AG09309 (cell line): ENCODE data around the gene DGCR6L.

Source experiments
- DNase-seq: peaks from one replicate; pipeline ENCODE4 v3.0.0-alpha.2; 2010; ENCODE audit warnings: low read depth
- H3K4me3 ChIP-seq: 2 replicates; pipeline ENCODE4 v1.5.1; 2011; ENCODE audit warnings: mild to moderate bottlenecking, low read depth, low read length, moderate library complexity; ENCODE audit not compliant: control insufficient read depth
- TF ChIP-seq, protein P1 (sequence below): IDR thresholded peaks from 2 replicates; pipeline ENCODE4 v1.5.1; 2011; ENCODE audit warnings: mild to moderate bottlenecking, low read depth, low read length, inconsistent platforms; ENCODE audit not compliant: insufficient read depth, control insufficient read depth; ENCODE audit errors: missing control alignments

Gene DGCR6L

DNA sequence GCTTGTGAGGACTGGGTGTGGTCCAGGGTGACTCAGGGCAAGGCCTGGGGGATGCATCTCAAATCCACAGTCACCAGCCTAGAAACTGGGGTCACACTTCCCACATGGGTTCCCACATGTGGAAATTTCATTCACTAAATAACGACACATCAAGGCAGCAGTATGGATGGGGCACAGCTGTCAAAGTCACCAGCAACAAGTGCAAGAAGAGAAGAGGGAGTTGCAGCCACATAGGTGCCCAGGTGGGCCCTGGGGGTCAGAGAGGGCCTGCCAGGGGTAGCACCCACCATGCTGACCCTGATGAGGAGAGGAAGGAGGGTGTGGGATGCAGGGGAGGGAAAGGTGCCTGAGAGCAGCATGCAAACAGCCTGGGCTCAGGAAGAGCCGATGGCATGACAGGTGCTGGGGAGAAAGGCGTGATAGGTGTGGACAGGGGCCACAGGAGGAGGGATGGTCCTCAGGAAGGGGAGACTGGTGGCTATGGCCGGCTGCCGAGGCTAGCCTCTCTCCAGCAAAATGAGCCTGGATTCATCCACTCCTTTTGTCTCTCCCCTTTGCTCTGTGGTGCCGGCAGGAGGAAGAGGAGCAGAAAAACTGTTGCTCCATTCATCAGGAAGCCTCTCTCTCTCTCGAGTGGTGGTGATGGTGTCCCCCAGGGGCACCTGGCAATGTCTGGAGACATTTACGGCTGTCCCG, 22.3 kb downstream of the DGCR6L start:
- H3K4me3 ChIP-seq, result no peak overlapping the region
- no peak for DNase-seq
- TF ChIP-seq, protein P1, sequence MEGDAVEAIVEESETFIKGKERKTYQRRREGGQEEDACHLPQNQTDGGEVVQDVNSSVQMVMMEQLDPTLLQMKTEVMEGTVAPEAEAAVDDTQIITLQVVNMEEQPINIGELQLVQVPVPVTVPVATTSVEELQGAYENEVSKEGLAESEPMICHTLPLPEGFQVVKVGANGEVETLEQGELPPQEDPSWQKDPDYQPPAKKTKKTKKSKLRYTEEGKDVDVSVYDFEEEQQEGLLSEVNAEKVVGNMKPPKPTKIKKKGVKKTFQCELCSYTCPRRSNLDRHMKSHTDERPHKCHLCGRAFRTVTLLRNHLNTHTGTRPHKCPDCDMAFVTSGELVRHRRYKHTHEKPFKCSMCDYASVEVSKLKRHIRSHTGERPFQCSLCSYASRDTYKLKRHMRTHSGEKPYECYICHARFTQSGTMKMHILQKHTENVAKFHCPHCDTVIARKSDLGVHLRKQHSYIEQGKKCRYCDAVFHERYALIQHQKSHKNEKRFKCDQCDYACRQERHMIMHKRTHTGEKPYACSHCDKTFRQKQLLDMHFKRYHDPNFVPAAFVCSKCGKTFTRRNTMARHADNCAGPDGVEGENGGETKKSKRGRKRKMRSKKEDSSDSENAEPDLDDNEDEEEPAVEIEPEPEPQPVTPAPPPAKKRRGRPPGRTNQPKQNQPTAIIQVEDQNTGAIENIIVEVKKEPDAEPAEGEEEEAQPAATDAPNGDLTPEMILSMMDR, result no peak

DNA sequence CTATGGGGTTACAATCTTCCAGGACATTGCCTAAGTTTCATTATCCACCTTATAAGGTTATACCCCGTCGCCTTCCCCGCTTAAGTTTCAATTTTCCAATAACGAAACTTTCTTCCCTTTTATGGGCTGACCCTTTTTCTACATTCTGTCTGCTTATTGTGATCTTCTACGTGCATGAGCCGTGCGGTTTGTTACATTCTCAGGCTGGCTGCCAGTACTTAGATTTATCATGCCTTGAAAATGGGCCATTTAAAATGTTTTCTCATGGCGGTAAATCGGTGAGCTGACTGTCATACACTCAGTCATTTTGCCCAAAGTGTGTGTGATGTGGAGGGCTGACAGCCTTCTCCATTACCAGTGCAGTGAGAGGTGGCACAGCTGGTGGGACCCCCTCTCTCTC, 23.3 kb downstream of the DGCR6L start:
- TF ChIP-seq, protein P1, result no peak
- no peak for DNase-seq
- H3K4me3 ChIP-seq, result no peak overlapping the region

DNA sequence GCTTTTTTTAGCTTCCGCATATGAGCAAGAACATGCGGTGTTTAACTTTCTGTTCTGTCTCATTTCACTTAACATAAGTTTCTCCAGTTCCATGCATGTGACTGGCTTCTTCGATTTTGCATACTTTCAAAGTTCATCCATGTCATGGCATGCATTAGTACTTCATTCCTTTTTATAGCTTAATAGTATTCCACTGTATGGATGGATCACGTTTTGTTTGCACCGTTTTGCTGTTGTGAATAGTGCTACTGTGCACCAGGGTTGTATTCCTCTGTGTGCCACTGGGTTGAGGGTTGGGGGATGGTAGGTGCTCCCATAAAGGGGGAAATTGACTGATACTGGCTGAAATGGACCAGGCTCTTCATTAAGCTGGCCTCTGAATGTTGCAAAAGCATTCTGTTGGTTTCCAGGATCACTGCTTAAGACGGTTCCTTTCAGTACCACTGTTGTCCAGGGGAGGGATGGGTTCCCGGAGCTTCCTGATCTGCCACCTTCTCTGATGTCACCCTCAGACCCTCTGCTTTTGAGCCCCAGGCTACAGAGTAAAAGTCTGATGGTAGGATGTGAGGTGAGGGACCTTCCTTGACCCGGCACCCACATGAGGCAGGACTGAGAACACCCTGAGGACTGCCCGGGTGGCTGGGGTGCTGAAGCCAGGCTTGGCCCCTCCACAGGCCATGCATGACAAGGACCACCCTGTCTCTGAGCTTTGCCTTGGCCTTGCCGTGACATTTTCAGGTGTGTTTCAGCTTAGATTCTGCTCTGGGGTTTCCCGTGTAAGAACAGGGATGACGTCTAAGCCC, 24.4 kb downstream of the DGCR6L start:
- TF ChIP-seq, protein P1, result no peak
- no peak overlapping the region for H3K4me3 ChIP-seq
- no peak for DNase-seq

DNA sequence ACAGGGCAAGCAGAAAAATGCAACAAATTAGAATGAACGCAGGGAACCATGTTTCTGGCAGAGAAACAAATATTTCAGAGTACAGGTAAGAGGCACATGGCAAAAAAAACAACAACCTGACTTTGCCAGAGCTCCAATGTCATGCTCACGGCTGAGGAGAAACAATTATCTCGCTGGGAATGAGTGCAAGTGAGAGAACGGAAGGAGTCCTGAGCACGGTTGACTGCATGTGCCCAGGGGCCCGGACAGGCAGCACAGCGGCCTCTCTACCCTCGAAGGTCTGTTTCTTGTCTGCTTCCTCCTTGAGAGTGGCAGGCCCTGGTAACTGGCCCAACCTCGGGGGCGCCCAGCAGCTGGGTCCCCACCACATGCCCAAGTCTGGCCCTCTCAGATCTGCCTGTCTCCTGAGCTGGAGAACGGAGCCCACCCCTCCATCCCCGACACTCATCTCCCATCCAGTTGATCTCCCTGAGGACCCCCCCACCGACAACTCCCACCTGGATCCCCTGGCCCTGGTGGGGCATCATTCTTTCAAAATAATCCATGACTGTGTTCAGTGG, 27.1 kb downstream of the DGCR6L start:
- TF ChIP-seq, protein P1, result no peak

DNA sequence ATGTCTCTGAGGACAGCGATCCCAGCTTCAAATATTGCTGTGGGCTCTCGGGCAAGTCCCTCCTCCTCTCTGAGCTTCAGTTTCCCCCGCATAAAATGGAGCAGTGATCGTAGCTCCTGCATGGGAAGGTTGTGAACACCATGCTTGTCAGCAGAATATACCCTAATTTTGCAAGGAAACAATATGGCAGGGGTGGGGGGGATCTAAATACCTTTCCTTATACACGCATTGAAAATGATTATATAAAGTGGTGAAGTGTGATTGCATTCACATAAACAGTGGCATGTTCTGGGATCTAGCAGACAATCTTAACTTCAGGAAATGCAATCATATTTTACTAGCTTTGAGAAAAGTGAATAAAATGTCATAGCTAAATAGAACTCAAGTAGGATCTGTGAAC, 27.8 kb downstream of the DGCR6L start:
- H3K4me3 ChIP-seq, result no peak overlapping the region
- DNase-seq, result no peak
- TF ChIP-seq, protein P1, result no peak

More for the DNA sequence above, 27.1 kb downstream of the DGCR6L start:
- no peak overlapping the region for H3K4me3 ChIP-seq
- no peak for DNase-seq

DNA sequence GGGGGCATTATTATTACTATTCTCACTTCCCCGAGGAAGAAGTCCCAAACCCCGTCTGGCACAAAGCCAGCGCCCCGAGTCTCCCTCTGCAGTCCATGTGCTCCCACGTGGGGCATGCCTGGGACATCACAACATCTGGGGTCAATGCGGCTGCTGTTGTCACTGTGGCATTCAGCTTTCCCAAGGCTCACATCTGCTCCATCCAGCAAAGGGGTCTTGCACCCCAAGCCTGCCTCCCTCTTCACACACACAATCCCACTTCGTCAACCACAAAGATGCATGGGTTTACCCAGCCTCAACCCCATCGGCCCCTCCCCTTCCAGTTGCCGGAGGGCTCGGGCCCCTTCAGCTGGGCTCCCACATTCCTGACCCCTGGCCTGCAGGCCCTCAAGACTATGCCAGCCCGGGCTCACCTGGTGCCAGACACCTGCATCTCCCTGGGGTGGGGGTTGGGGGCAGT, 28.2 kb downstream of the DGCR6L start:
- no peak overlapping the region for H3K4me3 ChIP-seq
- TF ChIP-seq, protein P1, result no peak
- DNase-seq, result no peak
